Bone marrow (tissue), 2 donors: ENCODE results near the gene KCNA1.

Experiments
- DNase-seq, 2 donors: peaks; one replicate each; lab custom pipeline; 2025; lab: John Stamatoyannopoulos, UW

Gene KCNA1

GRCh38 chr12:4960547-4960946 lies 50.8 kb downstream of the KCNA1 start:
- DNase-seq, result no peak

- no peak for DNase-seq
Observed at GRCh38 chr12:4961311-4961710, 51.6 kb downstream of the KCNA1 start.

GRCh38 chr12:4962539-4963486 lies 53.1 kb downstream of the KCNA1 start:
- no peak for DNase-seq
